Vagina (tissue), 2 donors: ENCODE measurements around the gene MSH6.

ENCODE experiments used
- POLR2A ChIP-seq, 2 donors: fragments of 450-650 bp; IDR thresholded peaks; one replicate each; pipeline ENCODE4 v1.6.1; 2017; ENCODE audit warnings: antibody characterized with exemption in 2 of 2, mild to moderate bottlenecking in 2 of 2, moderate library complexity in 2 of 2
- POLR2AphosphoS5 ChIP-seq, 2 donors: sonication (generic); formaldehyde crosslinking; IDR thresholded peaks; one replicate each; pipeline ENCODE4 v1.9.0; 2017; ENCODE audit warnings: antibody characterized with exemption in 2 of 2, mild to moderate bottlenecking in 2 of 2, low read depth in 1 of 2; ENCODE audit not compliant: insufficient read depth in 1 of 2
- TF ChIP-seq, protein P1 (sequence below), 3 experiments: fragments of 450-650 bp in 2 of 3; fragments of 200-600 bp in 1 of 3; sonication (generic) in 1 of 3; IDR thresholded peaks; one replicate each; pipeline ENCODE4 v1.5.1; 2017 to 2019; ENCODE audit warnings: antibody characterized with exemption in 3 of 3, mild to moderate bottlenecking in 2 of 3, moderate library complexity in 2 of 3

DNA sequence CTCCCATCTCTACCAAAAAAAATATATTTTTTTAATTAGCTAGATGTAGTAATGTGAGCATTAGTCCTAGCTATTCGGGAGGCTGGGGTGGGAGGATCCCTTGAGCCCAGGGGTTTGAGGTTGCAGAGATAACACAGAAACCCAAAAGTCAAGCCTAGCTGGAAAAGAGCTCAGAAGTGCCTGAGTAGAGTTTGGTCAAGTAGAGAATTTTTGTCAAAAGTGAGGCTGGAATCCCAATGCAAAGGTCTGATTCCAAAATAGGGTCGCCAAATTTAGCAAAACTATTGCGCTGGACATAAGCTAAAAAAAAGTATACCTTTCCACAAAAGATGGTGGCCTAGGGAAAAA is 15.5 kb upstream of the MSH6 start:
- TF ChIP-seq, protein P1, sequence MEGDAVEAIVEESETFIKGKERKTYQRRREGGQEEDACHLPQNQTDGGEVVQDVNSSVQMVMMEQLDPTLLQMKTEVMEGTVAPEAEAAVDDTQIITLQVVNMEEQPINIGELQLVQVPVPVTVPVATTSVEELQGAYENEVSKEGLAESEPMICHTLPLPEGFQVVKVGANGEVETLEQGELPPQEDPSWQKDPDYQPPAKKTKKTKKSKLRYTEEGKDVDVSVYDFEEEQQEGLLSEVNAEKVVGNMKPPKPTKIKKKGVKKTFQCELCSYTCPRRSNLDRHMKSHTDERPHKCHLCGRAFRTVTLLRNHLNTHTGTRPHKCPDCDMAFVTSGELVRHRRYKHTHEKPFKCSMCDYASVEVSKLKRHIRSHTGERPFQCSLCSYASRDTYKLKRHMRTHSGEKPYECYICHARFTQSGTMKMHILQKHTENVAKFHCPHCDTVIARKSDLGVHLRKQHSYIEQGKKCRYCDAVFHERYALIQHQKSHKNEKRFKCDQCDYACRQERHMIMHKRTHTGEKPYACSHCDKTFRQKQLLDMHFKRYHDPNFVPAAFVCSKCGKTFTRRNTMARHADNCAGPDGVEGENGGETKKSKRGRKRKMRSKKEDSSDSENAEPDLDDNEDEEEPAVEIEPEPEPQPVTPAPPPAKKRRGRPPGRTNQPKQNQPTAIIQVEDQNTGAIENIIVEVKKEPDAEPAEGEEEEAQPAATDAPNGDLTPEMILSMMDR (IDR thresholded peaks at IDR 0.05), result no peak
- TF ChIP-seq POLR2AphosphoS5 (IDR thresholded peaks at IDR 0.05; ENCODE audit: insufficient read depth in 1 of 2, low read depth in 1 of 2) (no peak), POLR2A (IDR thresholded peaks at IDR 0.05) (no peak)
